Anterior cingulate cortex (tissue), 58 donors: Measurements from ENCODE around the gene PSMB3.

Experiments used
- DNase-seq, 58 donors: peaks; one replicate each; lab custom pipeline; 2025; lab: John Stamatoyannopoulos, UW

The PSMB3 gene

GRCh38 chr17:38732376-38733281 lies 19.9 kb upstream of the PSMB3 start:
- DNase-seq = peak in 1 of 58 donors; percentile 25

GRCh38 chr17:38733282-38733981 lies 19.1 kb upstream of the PSMB3 start:
- DNase-seq = no peak

GRCh38 chr17:38733982-38734973 lies 18.3 kb upstream of the PSMB3 start:
- no peak for DNase-seq

GRCh38 chr17:38735161-38735997 lies 17.2 kb upstream of the PSMB3 start:
- peak in 37 of 58 donors; percentile 16 to 74 (median 36) for DNase-seq

GRCh38 chr17:38738007-38738662 lies 14.4 kb upstream of the PSMB3 start:
- DNase-seq = no peak

GRCh38 chr17:38738686-38739085 lies 13.9 kb upstream of the PSMB3 start:
- no peak for DNase-seq

GRCh38 chr17:38739305-38739704 lies 13.2 kb upstream of the PSMB3 start:
- no peak for DNase-seq

- DNase-seq = no peak
These were observed 12.5 kb upstream of the PSMB3 start for GRCh38 chr17:38740044-38740443.

GRCh38 chr17:38740806-38741205 lies 11.7 kb upstream of the PSMB3 start:
- no peak for DNase-seq

GRCh38 chr17:38741461-38741860 lies 11.1 kb upstream of the PSMB3 start:
- no peak for DNase-seq

GRCh38 chr17:38741921-38742410 lies 10.6 kb upstream of the PSMB3 start:
- DNase-seq = peak in 2 of 58 donors; percentile 26 to 31

- peak in 6 of 58 donors; percentile 19 to 42 (median 40) for DNase-seq
These were observed 9.9 kb upstream of the PSMB3 start for GRCh38 chr17:38742411-38743308.

GRCh38 chr17:38743556-38744171 lies 8.9 kb upstream of the PSMB3 start:
- no peak for DNase-seq

GRCh38 chr17:38745545-38745944 lies 7.0 kb upstream of the PSMB3 start:
- DNase-seq = peak in 1 of 58 donors; percentile 15

GRCh38 chr17:38746004-38746848 lies 6.3 kb upstream of the PSMB3 start:
- DNase-seq = no peak

- no peak for DNase-seq
These were observed 5.6 kb upstream of the PSMB3 start for GRCh38 chr17:38746849-38747462.
